Caco-2 (cell line): ENCODE data around the gene CNIH3. TPM values are rescaled to one million over a fixed set of nuclear protein-coding genes. Genes with fewer than 3 reads are reported as not detected.

Experiments
- BruUV-seq: library from RNA; stranded (reverse); fragments of 400-500 nt; replicated peaks from 2 replicates; lab custom pipeline; 2021; lab: Mats Ljungman, UMichigan
- CTCF ChIA-PET: fragments of 300-600 bp; sonication (Branson Sonifier 250); formaldehyde crosslinking; loops from one replicate; lab custom pipeline; 2022; ENCODE audit warnings: antibody characterized with exemption; lab: Charles Lee
- POLR2A ChIA-PET: fragments of 300-600 bp; sonication (Branson Sonifier 250); formaldehyde crosslinking; loops from one replicate; lab custom pipeline; 2022; ENCODE audit warnings: antibody characterized with exemption; lab: Charles Lee
- DNase-seq, 2 experiments: peaks; one replicate each; pipeline versions ENCODE4 v3.0.0 to v3.0.0-alpha.2; 2020 to 2022
- H3K27me3 ChIP-seq: replicated peaks from 2 replicates; pipeline ENCODE4 v1.6.0; 2011; ENCODE audit warnings: low read length; ENCODE audit not compliant: control insufficient read depth, insufficient read depth
- H3K36me3 ChIP-seq: 2 replicates; pipeline ENCODE4 v1.5.1; 2011; ENCODE audit warnings: low read length; ENCODE audit not compliant: control insufficient read depth, insufficient read depth
- H3K4me1 ChIP-seq: fragments of 250-450 bp; sonication (Bioruptor Pico); 2 replicates; pipeline ENCODE4 v1.5.1; 2020; ENCODE audit warnings: mild to moderate bottlenecking
- H3K4me3 ChIP-seq: 2 replicates; pipeline ENCODE4 v1.5.1; 2011; ENCODE audit warnings: low read depth, mild to moderate bottlenecking, control low read depth, low read length
- H3K9me3 ChIP-seq: fragments of 250-450 bp; sonication (Bioruptor Pico); 2 replicates; pipeline ENCODE4 v1.5.1; 2020; ENCODE audit warnings: mild to moderate bottlenecking, moderate library complexity
- H3K27ac Mint-ChIP-seq: one replicate; pipeline ENCODE4 v1.8.0; 2022; ENCODE audit warnings: mixed read lengths; ENCODE audit not compliant: unreplicated experiment
- H3K27me3 Mint-ChIP-seq: one replicate; pipeline ENCODE4 v1.8.0; 2022; ENCODE audit warnings: mixed read lengths; ENCODE audit not compliant: insufficient read depth, unreplicated experiment
- H3K36me3 Mint-ChIP-seq: one replicate; pipeline ENCODE4 v1.8.0; 2022; ENCODE audit warnings: mild to moderate bottlenecking, mixed read lengths; ENCODE audit not compliant: insufficient read depth, unreplicated experiment
- H3K4me1 Mint-ChIP-seq: one replicate; pipeline ENCODE4 v1.8.0; 2022; ENCODE audit warnings: low read depth, mixed read lengths; ENCODE audit not compliant: unreplicated experiment
- H3K4me3 Mint-ChIP-seq: one replicate; pipeline ENCODE4 v1.8.0; 2022; ENCODE audit warnings: mild to moderate bottlenecking, moderate library complexity, mixed read lengths; ENCODE audit not compliant: unreplicated experiment
- H3K9me3 Mint-ChIP-seq: one replicate; pipeline ENCODE4 v1.8.0; 2022; ENCODE audit warnings: mixed read lengths; ENCODE audit not compliant: unreplicated experiment
- CTCF ChIP-seq, 2 experiments: fragments of 200-600 bp in 1 of 2; IDR thresholded peaks; 1 replicate in 1 of 2; 2 replicates in 1 of 2; pipeline versions ENCODE4 v1.5.1 to v1.8.0; 2011 to 2022; ENCODE audit warnings: antibody characterized with exemption in 1 of 2, control low read depth in 1 of 2, inconsistent platforms in 1 of 2, low read depth in 1 of 2, low read length in 1 of 2, mild to moderate bottlenecking in 1 of 2, moderate library complexity in 1 of 2; ENCODE audit not compliant: insufficient read depth in 1 of 2, severe bottlenecking in 1 of 2, unreplicated experiment in 1 of 2
- intact Hi-C: fragments of 100-400 bp; cut with micrococcal nuclease; formaldehyde crosslinking; loops from one replicate; pipeline ENCODE4 v1.10.0; 2022; ENCODE audit not compliant: unreplicated experiment
- total RNA-seq: library from RNA; stranded (reverse); gene quantifications from 2 replicates; pipeline ENCODE4 v1.2.3, GENCODE V29; 2022

CNIH3 gene
- total RNA-seq, 1 experiment from 2014 or later = 2.2 TPM

- Histone ChIP-seq H3K9me3 (no peaks in the 10 kb centered on the region), H3K4me1 (no peaks in the 10 kb centered on the region), H3K27me3 (no peaks in the 10 kb centered on the region), H3K4me3 (no peak overlapping the region), H3K36me3 (no peaks in the 10 kb centered on the region)
- TF ChIP-seq CTCF (IDR thresholded peaks at IDR 0.05; ENCODE audit: insufficient read depth in 1 of 2, low read depth in 1 of 2, low read length in 1 of 2, severe bottlenecking in 1 of 2, unreplicated experiment in 1 of 2) = no peak
- intact Hi-C loops = no loop called here
- Mint-ChIP-seq H3K4me3 (no peak overlapping the region), H3K36me3 (no peaks in the 10 kb centered on the region), H3K27ac (no peak overlapping the region), H3K9me3 (no peaks in the 10 kb centered on the region), H3K4me1 (no peaks in the 10 kb centered on the region), H3K27me3 (peaks cover 3% of the 10 kb centered on the region)
- no peak for DNase-seq
- ChIA-PET POLR2A (no interaction called here), CTCF (no interaction called here)
- no TSS peak for BruUV-seq
Measured at GRCh38 chr1:224583774-224584173, 32.3 kb upstream of the CNIH3 start.

GRCh38 chr1:224585051-224585450 is 31.1 kb upstream of the CNIH3 start:
- H3K9me3 ChIP-seq = no peaks in the 10 kb centered on the region
- TF ChIP-seq CTCF (IDR thresholded peaks at IDR 0.05; ENCODE audit: insufficient read depth in 1 of 2, low read depth in 1 of 2, low read length in 1 of 2, severe bottlenecking in 1 of 2, unreplicated experiment in 1 of 2) = no peak
- no peak overlapping the region for H3K4me3 Mint-ChIP-seq
- H3K36me3 ChIP-seq = no peaks in the 10 kb centered on the region
- no peaks in the 10 kb centered on the region for H3K4me1 Mint-ChIP-seq
- no TSS peak for BruUV-seq
- H3K4me1 ChIP-seq = no peaks in the 10 kb centered on the region
- ChIA-PET CTCF (no interaction called here), POLR2A (no interaction called here)
- no peaks in the 10 kb centered on the region for H3K27me3 ChIP-seq
- DNase-seq = no peak
- H3K27me3 Mint-ChIP-seq = no peaks in the 10 kb centered on the region
- H3K27ac Mint-ChIP-seq = no peak overlapping the region
- H3K36me3 Mint-ChIP-seq = no peaks in the 10 kb centered on the region
- H3K9me3 Mint-ChIP-seq = no peaks in the 10 kb centered on the region
- H3K4me3 ChIP-seq = no peak overlapping the region
- intact Hi-C loops = no loop called here

GRCh38 chr1:224587051-224587450 is 29.1 kb upstream of the CNIH3 start:
- no peak overlapping the region for H3K4me3 Mint-ChIP-seq
- no peak for DNase-seq
- H3K36me3 ChIP-seq = no peaks in the 10 kb centered on the region
- no peaks in the 10 kb centered on the region for H3K4me1 ChIP-seq
- no peaks in the 10 kb centered on the region for H3K27me3 ChIP-seq
- H3K27ac Mint-ChIP-seq = no peak overlapping the region
- no peaks in the 10 kb centered on the region for H3K36me3 Mint-ChIP-seq
- TF ChIP-seq CTCF (IDR thresholded peaks at IDR 0.05; ENCODE audit: insufficient read depth in 1 of 2, low read depth in 1 of 2, low read length in 1 of 2, severe bottlenecking in 1 of 2, unreplicated experiment in 1 of 2) = no peak
- no peak overlapping the region for H3K4me3 ChIP-seq
- no peaks in the 10 kb centered on the region for H3K9me3 Mint-ChIP-seq
- no peaks in the 10 kb centered on the region for H3K4me1 Mint-ChIP-seq
- peaks cover 2% of the 10 kb centered on the region for H3K27me3 Mint-ChIP-seq
- H3K9me3 ChIP-seq = no peaks in the 10 kb centered on the region
- CTCF ChIA-PET = no interaction called here
- intact Hi-C loops = no loop called here
- BruUV-seq = no TSS peak
- POLR2A ChIA-PET = no interaction called here
